ENCODE data around the gene PRR5. TPM values are rescaled to one million over a fixed set of nuclear protein-coding genes. Genes with fewer than 3 reads are reported as not detected.

Gene PRR5
- total and polyA plus RNA-seq, 2 donors from 2014 or later = 24.0 to 46.0 TPM

GRCh38 chr22:44665115-44665514 lies 36.9 kb upstream of the PRR5 start:
- intact Hi-C loops (cut with DNase I) = no loop called here
- DNase-seq = peak in 3 of 5 donors; percentile 28 to 51 (median 45)
- no peak for FAIRE-seq
- H3K4me1 ChIP-seq (ENCODE audit: control insufficient read depth in 2 of 3, insufficient read depth in 2 of 3, low read depth in 1 of 3, low read length in 3 of 3) = peaks cover 0 to 21% (median 0%) of the 10 kb centered on the region in 3 donors
- H3K4me3 ChIP-seq (ENCODE audit: low read length in 3 of 3) = no peak overlapping the region
- no peak for TF ChIP-seq CTCF (IDR thresholded peaks at IDR 0.05; ENCODE audit: borderline replicate concordance, extremely low read depth, insufficient read depth)
- H3K9me3 ChIP-seq (ENCODE audit: control insufficient read depth in 2 of 3, insufficient read depth in 1 of 3, low read length in 3 of 3) = no peaks in the 10 kb centered on the region
- no peak overlapping the region for H3K27ac ChIP-seq (ENCODE audit: low read depth in 2 of 2, low read length in 2 of 2)
- no peak overlapping the region for H3K9ac ChIP-seq (ENCODE audit: low read length in 3 of 3)
- H3K27me3 ChIP-seq (ENCODE audit: control insufficient read depth, insufficient read depth, low read length) = no peaks in the 10 kb centered on the region
- no peaks in the 10 kb centered on the region for H3K36me3 ChIP-seq (ENCODE audit: control insufficient read depth in 2 of 3, insufficient read depth in 3 of 3, low read length in 3 of 3)

GRCh38 chr22:44666207-44666585 lies 35.8 kb upstream of the PRR5 start:
- intact Hi-C loops (cut with DNase I) = no loop called here
- no peak for FAIRE-seq
- no peak for TF ChIP-seq CTCF (IDR thresholded peaks at IDR 0.05; ENCODE audit: borderline replicate concordance, extremely low read depth, insufficient read depth)
- H3K36me3 ChIP-seq (ENCODE audit: control insufficient read depth in 2 of 3, insufficient read depth in 3 of 3, low read length in 3 of 3) = no peaks in the 10 kb centered on the region
- H3K9me3 ChIP-seq (ENCODE audit: control insufficient read depth in 2 of 3, insufficient read depth in 1 of 3, low read length in 3 of 3) = no peaks in the 10 kb centered on the region
- H3K27me3 ChIP-seq (ENCODE audit: control insufficient read depth, insufficient read depth, low read length) = no peaks in the 10 kb centered on the region
- H3K27ac ChIP-seq (ENCODE audit: low read depth in 2 of 2, low read length in 2 of 2) = no peak overlapping the region
- DNase-seq = peak in 1 of 5 donors; percentile 4
- H3K9ac ChIP-seq (ENCODE audit: low read length in 3 of 3) = no peak overlapping the region
- peaks cover 0 to 21% (median 0%) of the 10 kb centered on the region in 3 donors for H3K4me1 ChIP-seq (ENCODE audit: control insufficient read depth in 2 of 3, insufficient read depth in 2 of 3, low read depth in 1 of 3, low read length in 3 of 3)
- H3K4me3 ChIP-seq (ENCODE audit: low read length in 3 of 3) = no peak overlapping the region

- intact Hi-C loops (cut with DNase I) = no loop called here
- no peak for FAIRE-seq
- H3K9me3 ChIP-seq (ENCODE audit: control insufficient read depth in 2 of 3, insufficient read depth in 1 of 3, low read length in 3 of 3) = no peaks in the 10 kb centered on the region
- H3K4me1 ChIP-seq (ENCODE audit: control insufficient read depth in 2 of 3, insufficient read depth in 2 of 3, low read depth in 1 of 3, low read length in 3 of 3) = peaks cover 0 to 21% (median 0%) of the 10 kb centered on the region in 3 donors
- no peak for TF ChIP-seq CTCF (IDR thresholded peaks at IDR 0.05; ENCODE audit: borderline replicate concordance, extremely low read depth, insufficient read depth)
- peak in 2 of 5 donors; percentile 46 to 53 for DNase-seq
- no peak overlapping the region for H3K27ac ChIP-seq (ENCODE audit: low read depth in 2 of 2, low read length in 2 of 2)
- no peaks in the 10 kb centered on the region for H3K36me3 ChIP-seq (ENCODE audit: control insufficient read depth in 2 of 3, insufficient read depth in 3 of 3, low read length in 3 of 3)
- H3K9ac ChIP-seq (ENCODE audit: low read length in 3 of 3) = no peak overlapping the region
- H3K27me3 ChIP-seq (ENCODE audit: control insufficient read depth, insufficient read depth, low read length) = no peaks in the 10 kb centered on the region
- H3K4me3 ChIP-seq (ENCODE audit: low read length in 3 of 3) = no peak overlapping the region
Observed at GRCh38 chr22:44667276-44667675, 34.7 kb upstream of the PRR5 start.

GRCh38 chr22:44667829-44668189 lies 34.2 kb upstream of the PRR5 start:
- no peaks in the 10 kb centered on the region for H3K27me3 ChIP-seq (ENCODE audit: control insufficient read depth, insufficient read depth, low read length)
- peak overlapping the region in 1 of 3 donors; percentile 51 for H3K9ac ChIP-seq (ENCODE audit: low read length in 3 of 3)
- intact Hi-C loops (cut with DNase I) = no loop called here
- peak overlapping the region in 1 of 3 donors; percentile 41 for H3K4me3 ChIP-seq (ENCODE audit: low read length in 3 of 3)
- peak overlapping the region in 1 of 2 donors; percentile 39 for H3K27ac ChIP-seq (ENCODE audit: low read depth in 2 of 2, low read length in 2 of 2)
- no peak for TF ChIP-seq CTCF (IDR thresholded peaks at IDR 0.05; ENCODE audit: borderline replicate concordance, extremely low read depth, insufficient read depth)
- DNase-seq = peak in 2 of 5 donors; percentile 50 to 62
- peaks cover 0 to 21% (median 0%) of the 10 kb centered on the region in 3 donors for H3K4me1 ChIP-seq (ENCODE audit: control insufficient read depth in 2 of 3, insufficient read depth in 2 of 3, low read depth in 1 of 3, low read length in 3 of 3)
- no peaks in the 10 kb centered on the region for H3K9me3 ChIP-seq (ENCODE audit: control insufficient read depth in 2 of 3, insufficient read depth in 1 of 3, low read length in 3 of 3)
- no peaks in the 10 kb centered on the region for H3K36me3 ChIP-seq (ENCODE audit: control insufficient read depth in 2 of 3, insufficient read depth in 3 of 3, low read length in 3 of 3)
- FAIRE-seq = no peak
